Measurements from ENCODE around the gene GAD1. TPM values are rescaled to one million over a fixed set of nuclear protein-coding genes. Genes with fewer than 3 reads are reported as not detected.

GAD1 gene
- total RNA-seq, 1 donor from 2014 or later, result not detected

DNA sequence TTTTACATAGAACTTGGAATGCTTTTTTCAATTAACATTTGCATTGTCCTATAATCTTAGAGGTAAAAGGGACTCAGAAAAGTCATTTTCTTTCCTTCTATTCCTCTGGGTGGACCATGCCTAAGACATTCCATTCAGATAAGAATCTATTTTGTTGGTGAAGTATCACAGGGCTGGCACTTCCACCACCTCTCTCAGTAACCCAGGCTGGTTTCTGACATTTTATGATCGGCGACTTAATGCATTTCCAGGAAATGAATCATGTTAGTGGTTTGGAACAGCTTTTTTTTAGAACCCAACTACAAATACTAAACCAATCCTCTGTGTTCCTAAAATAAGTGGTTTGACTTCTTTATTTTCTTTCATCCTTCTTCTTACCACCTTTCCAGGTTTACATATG, 27.0 kb downstream of the GAD1 start:
- Histone ChIP-seq H3K4me1 (no peaks in the 10 kb centered on the region), H3K36me3 (no peaks in the 10 kb centered on the region), H3K27me3 (ENCODE audit: low read depth) (peaks cover 40% of the 10 kb centered on the region), H3K4me3 (no peak overlapping the region), H3K27ac (replicated peaks) (no peak overlapping the region), H3K9me3 (replicated peaks) (no peaks in the 10 kb centered on the region)
- no peak for DNase-seq
- intact Hi-C loops (cut with micrococcal nuclease), result no loop called here
- TF ChIP-seq, protein P1, sequence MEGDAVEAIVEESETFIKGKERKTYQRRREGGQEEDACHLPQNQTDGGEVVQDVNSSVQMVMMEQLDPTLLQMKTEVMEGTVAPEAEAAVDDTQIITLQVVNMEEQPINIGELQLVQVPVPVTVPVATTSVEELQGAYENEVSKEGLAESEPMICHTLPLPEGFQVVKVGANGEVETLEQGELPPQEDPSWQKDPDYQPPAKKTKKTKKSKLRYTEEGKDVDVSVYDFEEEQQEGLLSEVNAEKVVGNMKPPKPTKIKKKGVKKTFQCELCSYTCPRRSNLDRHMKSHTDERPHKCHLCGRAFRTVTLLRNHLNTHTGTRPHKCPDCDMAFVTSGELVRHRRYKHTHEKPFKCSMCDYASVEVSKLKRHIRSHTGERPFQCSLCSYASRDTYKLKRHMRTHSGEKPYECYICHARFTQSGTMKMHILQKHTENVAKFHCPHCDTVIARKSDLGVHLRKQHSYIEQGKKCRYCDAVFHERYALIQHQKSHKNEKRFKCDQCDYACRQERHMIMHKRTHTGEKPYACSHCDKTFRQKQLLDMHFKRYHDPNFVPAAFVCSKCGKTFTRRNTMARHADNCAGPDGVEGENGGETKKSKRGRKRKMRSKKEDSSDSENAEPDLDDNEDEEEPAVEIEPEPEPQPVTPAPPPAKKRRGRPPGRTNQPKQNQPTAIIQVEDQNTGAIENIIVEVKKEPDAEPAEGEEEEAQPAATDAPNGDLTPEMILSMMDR (IDR thresholded peaks at IDR 0.05; ENCODE audit: borderline replicate concordance), result no peak

DNA sequence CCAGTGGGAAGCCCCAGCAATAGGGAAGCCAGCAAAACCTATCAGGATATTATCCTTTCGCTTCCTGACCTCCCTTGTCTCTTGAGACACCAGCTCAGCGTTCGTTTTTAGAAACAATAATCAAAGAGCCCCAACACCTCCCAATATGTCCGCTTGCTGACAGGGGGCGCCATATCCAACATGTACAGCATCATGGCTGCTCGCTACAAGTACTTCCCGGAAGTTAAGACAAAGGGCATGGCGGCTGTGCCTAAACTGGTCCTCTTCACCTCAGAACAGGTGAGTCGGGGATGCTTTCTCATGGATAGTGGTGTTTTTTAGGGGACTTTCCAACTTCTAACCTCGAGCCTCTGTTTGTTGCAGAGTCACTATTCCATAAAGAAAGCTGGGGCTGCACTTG, 28.7 kb downstream of the GAD1 start:
- Histone ChIP-seq H3K4me1 (no peaks in the 10 kb centered on the region), H3K27ac (replicated peaks) (no peak overlapping the region), H3K9me3 (replicated peaks) (no peaks in the 10 kb centered on the region), H3K36me3 (no peaks in the 10 kb centered on the region), H3K27me3 (ENCODE audit: low read depth) (peaks cover 34% of the 10 kb centered on the region), H3K4me3 (no peak overlapping the region)
- no peak for DNase-seq
- intact Hi-C loops (cut with micrococcal nuclease), result no loop called here
- TF ChIP-seq, protein P1 (IDR thresholded peaks at IDR 0.05; ENCODE audit: borderline replicate concordance), result no peak

DNA sequence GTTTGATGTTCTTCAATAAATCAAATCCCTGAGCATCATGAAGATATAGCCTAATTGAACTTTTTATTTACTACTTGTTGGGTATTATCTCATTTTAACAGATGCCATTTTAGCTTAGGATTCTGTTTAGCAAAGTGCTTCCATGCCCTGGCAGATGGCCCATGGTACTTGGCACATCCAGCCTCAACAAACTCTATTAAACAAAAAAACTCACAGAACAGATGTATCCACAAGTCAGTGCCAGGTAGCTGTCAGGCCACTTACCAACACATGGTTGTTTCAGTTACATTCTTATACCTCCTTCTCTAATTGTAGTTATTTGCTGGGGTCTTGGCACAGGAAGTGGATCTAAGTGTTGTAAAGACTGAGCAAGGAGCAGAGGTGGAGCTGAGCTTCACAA, 29.6 kb downstream of the GAD1 start:
- TF ChIP-seq, protein P1 (IDR thresholded peaks at IDR 0.05; ENCODE audit: borderline replicate concordance), result no peak
- Histone ChIP-seq H3K27me3 (ENCODE audit: low read depth) (peaks cover 34% of the 10 kb centered on the region), H3K27ac (replicated peaks) (no peak overlapping the region), H3K9me3 (replicated peaks) (no peaks in the 10 kb centered on the region), H3K4me1 (no peaks in the 10 kb centered on the region), H3K4me3 (no peak overlapping the region), H3K36me3 (no peaks in the 10 kb centered on the region)
- intact Hi-C loops (cut with micrococcal nuclease), result no loop called here
- no peak for DNase-seq

DNA sequence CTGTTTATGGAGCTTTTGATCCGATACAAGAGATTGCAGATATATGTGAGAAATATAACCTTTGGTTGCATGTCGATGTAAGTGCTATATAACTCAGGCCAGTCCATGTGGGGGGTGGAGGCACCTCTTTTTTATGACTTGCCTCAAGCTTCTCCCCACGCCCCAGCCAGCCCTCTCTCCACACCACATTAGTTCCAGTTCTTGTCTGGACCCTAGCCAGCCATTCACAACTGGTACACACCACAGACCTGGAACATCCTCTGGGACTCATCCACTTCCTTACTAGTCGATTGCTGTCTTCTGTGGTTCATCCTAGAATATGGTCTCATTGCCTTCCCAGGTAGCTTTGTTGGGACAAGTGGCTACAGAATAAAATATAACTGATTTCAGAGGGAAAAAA, 31.0 kb downstream of the GAD1 start:
- no peak for DNase-seq
- TF ChIP-seq, protein P1 (IDR thresholded peaks at IDR 0.05; ENCODE audit: borderline replicate concordance), result no peak
- H3K27me3 ChIP-seq (ENCODE audit: low read depth), result peaks cover 34% of the 10 kb centered on the region
- no peaks in the 10 kb centered on the region for H3K4me1 ChIP-seq
- no peak overlapping the region for H3K4me3 ChIP-seq
- no peaks in the 10 kb centered on the region for H3K9me3 ChIP-seq (replicated peaks)
- H3K36me3 ChIP-seq, result no peaks in the 10 kb centered on the region
- H3K27ac ChIP-seq (replicated peaks), result no peak overlapping the region
- intact Hi-C loops (cut with micrococcal nuclease), result no loop called here

DNA sequence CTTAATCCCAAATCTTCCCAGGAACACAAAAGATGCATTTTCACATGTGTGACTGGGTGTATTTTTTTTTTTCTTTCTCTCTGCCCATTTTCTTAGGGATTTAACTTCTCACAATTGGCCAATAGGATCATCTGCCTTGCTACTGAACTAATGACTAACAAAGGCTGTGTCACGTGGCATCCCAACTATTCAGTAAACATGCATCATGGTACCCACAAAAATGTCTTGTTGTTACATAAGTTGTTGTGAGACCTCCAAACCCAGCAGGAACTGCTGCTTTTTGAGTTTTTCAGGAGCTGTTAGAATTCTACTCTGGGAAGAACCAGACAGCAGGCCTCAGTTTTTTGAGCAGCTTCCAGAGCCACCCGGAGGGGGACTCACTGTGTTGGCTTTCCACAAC, 31.9 kb downstream of the GAD1 start:
- no peak for DNase-seq
- Histone ChIP-seq H3K36me3 (no peaks in the 10 kb centered on the region), H3K27me3 (ENCODE audit: low read depth) (peaks cover 33% of the 10 kb centered on the region), H3K4me1 (no peaks in the 10 kb centered on the region), H3K27ac (replicated peaks) (no peak overlapping the region), H3K9me3 (replicated peaks) (no peaks in the 10 kb centered on the region), H3K4me3 (no peak overlapping the region)
- intact Hi-C loops (cut with micrococcal nuclease), result no loop called here
- TF ChIP-seq, protein P1 (IDR thresholded peaks at IDR 0.05; ENCODE audit: borderline replicate concordance), result no peak

DNA sequence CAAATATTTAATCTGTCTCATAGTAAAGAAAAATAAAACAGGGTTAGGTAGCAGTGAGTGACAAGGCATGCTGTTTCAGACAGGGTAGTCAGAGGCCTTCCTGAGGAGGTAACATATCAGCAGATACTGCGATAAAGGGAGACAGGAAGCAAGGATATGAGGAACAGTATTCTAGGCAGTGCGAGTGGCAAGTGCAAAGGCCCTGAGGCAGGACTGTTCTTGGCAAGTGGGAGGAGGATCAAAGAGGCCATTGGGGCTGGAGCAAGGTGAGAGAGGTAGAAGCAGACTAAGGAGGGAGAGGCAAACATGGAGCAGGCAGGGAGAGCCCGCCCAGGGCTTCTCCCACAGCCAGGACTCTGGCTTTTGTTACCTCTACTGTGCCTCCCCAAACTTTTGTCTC, 33.6 kb downstream of the GAD1 start:
- intact Hi-C loops (cut with micrococcal nuclease), result no loop called here
- no peak for DNase-seq
- Histone ChIP-seq H3K4me3 (no peak overlapping the region), H3K27me3 (ENCODE audit: low read depth) (peaks cover 21% of the 10 kb centered on the region), H3K36me3 (no peaks in the 10 kb centered on the region), H3K9me3 (replicated peaks) (no peaks in the 10 kb centered on the region), H3K27ac (replicated peaks) (no peak overlapping the region), H3K4me1 (no peaks in the 10 kb centered on the region)
- TF ChIP-seq, protein P1 (IDR thresholded peaks at IDR 0.05; ENCODE audit: borderline replicate concordance), result no peak

Measured in left ventricle myocardium inferior (tissue), 1 donor.